CD14-positive monocyte (primary cell): Measurements from ENCODE around the gene SH3RF3. TPM values are rescaled to one million over a fixed set of nuclear protein-coding genes. Genes with fewer than 3 reads are reported as not detected.

Experiments
- DNase-seq, 3 donors: peaks; one replicate each; pipeline ENCODE4 v3.0.0-alpha.2; 2011 to 2022
- H2AFZ ChIP-seq: 2 replicates; pipeline ENCODE4 v1.6.0; 2012; ENCODE audit warnings: mild to moderate bottlenecking, low read depth, low read length, inconsistent platforms; ENCODE audit not compliant: insufficient read depth, poor library complexity, severe bottlenecking
- H3K27ac ChIP-seq, 2 donors: 1 replicate in 1 of 2; 2 replicates in 1 of 2; pipeline ENCODE4 v1.5.1; 2012 to 2013; ENCODE audit warnings: low read length in 2 of 2, control low read depth in 1 of 2, inconsistent platforms in 1 of 2, low read depth in 1 of 2, mild to moderate bottlenecking in 1 of 2
- H3K27me3 ChIP-seq, 2 donors: one replicate each; pipeline versions ENCODE4 v1.6.0 to v1.6.1; 2011 to 2013; ENCODE audit warnings: low read length in 2 of 2; ENCODE audit not compliant: control insufficient read depth in 2 of 2, insufficient read depth in 2 of 2
- H3K36me3 ChIP-seq, 2 donors: replicated peaks in 1 of 2; 1 replicate in 1 of 2; 2 replicates in 1 of 2; pipeline versions ENCODE4 v1.5.1 to v1.6.1; 2012 to 2013; ENCODE audit warnings: low read length in 2 of 2, control low read depth in 1 of 2, inconsistent platforms in 1 of 2, mild to moderate bottlenecking in 1 of 2; ENCODE audit not compliant: insufficient read depth in 2 of 2, control insufficient read depth in 1 of 2
- H3K4me1 ChIP-seq, 2 donors: 1 replicate in 1 of 2; 2 replicates in 1 of 2; pipeline versions ENCODE4 v1.5.1 to v1.6.1; 2012 to 2013; ENCODE audit warnings: low read length in 2 of 2, control low read depth in 1 of 2, inconsistent platforms in 1 of 2, mild to moderate bottlenecking in 1 of 2, moderate library complexity in 1 of 2; ENCODE audit not compliant: insufficient read depth in 2 of 2, control insufficient read depth in 1 of 2
- H3K4me2 ChIP-seq: replicated peaks from 2 replicates; pipeline ENCODE3; 2012; ENCODE audit warnings: low read length, moderate library complexity, mild to moderate bottlenecking; ENCODE audit not compliant: poor library complexity, severe bottlenecking; ENCODE audit errors: extremely low read depth
- H3K4me3 ChIP-seq, 3 experiments: fragments of 200-600 bp in 1 of 3; sonication (generic) in 1 of 3; replicated peaks in 1 of 3; 1 replicate in 2 of 3; 2 replicates in 1 of 3; pipeline ENCODE4 v1.5.1; 2011 to 2013; ENCODE audit warnings: low read length in 3 of 3, mild to moderate bottlenecking in 3 of 3, control low read depth in 2 of 3, low read depth in 2 of 3, inconsistent platforms in 1 of 3, moderate library complexity in 1 of 3
- H3K79me2 ChIP-seq: 2 replicates; pipeline ENCODE4 v1.6.0; 2012; ENCODE audit warnings: mild to moderate bottlenecking, control low read depth, inconsistent platforms, low read length, moderate library complexity; ENCODE audit not compliant: insufficient read depth
- H3K9ac ChIP-seq: 2 replicates; pipeline ENCODE4 v1.6.0; 2017; ENCODE audit warnings: low read length, mild to moderate bottlenecking; ENCODE audit not compliant: insufficient read depth, poor library complexity, severe bottlenecking
- H3K9me3 ChIP-seq, 2 donors: replicated peaks in 1 of 2; 1 replicate in 1 of 2; 2 replicates in 1 of 2; pipeline versions ENCODE4 v1.5.1 to v1.6.1; 2012 to 2013; ENCODE audit warnings: low read length in 2 of 2, control low read depth in 1 of 2; ENCODE audit not compliant: control insufficient read depth in 1 of 2, insufficient read depth in 1 of 2
- H4K20me1 ChIP-seq: 2 replicates; pipeline ENCODE4 v1.6.0; 2012; ENCODE audit warnings: mild to moderate bottlenecking, low read length, control low read depth, moderate library complexity; ENCODE audit not compliant: insufficient read depth
- H3K27ac Mint-ChIP-seq, 7 donors: one replicate each; pipeline ENCODE4 v1.8.0; 2020; ENCODE audit warnings: mild to moderate bottlenecking in 7 of 7, mixed read lengths in 7 of 7, moderate library complexity in 6 of 7, inconsistent platforms in 2 of 7
- H3K27me3 Mint-ChIP-seq, 3 donors: one replicate each; pipeline ENCODE4 v1.8.0; 2021 to 2022; ENCODE audit warnings: low read depth in 3 of 3, mild to moderate bottlenecking in 3 of 3, mixed read lengths in 3 of 3, moderate library complexity in 3 of 3, inconsistent platforms in 1 of 3
- H3K36me3 Mint-ChIP-seq, 2 donors: one replicate each; pipeline ENCODE4 v1.8.0; 2020; ENCODE audit warnings: mixed read lengths in 2 of 2, inconsistent platforms in 1 of 2, mild to moderate bottlenecking in 1 of 2
- H3K4me1 Mint-ChIP-seq: one replicate; pipeline ENCODE4 v1.8.0; 2020; ENCODE audit warnings: mild to moderate bottlenecking, mixed read lengths
- H3K4me3 Mint-ChIP-seq, 2 donors: one replicate each; pipeline ENCODE4 v1.8.0; 2020; ENCODE audit warnings: mild to moderate bottlenecking in 2 of 2, mixed read lengths in 2 of 2, moderate library complexity in 1 of 2
- H3K9me3 Mint-ChIP-seq, 7 donors: one replicate each; pipeline ENCODE4 v1.8.0; 2020 to 2022; ENCODE audit warnings: mixed read lengths in 7 of 7, mild to moderate bottlenecking in 6 of 7, moderate library complexity in 6 of 7, inconsistent platforms in 2 of 7
- WGBS: methylation state at CpG from one replicate; pipeline ENCODE4 v1.1.5; 2013; ENCODE audit warnings: missing lambda C conversion rate; ENCODE audit not compliant: insufficient coverage; 5-methylcytosine and 5-hydroxymethylcytosine counted together
- intact Hi-C, 2 donors: fragments of 100-400 bp; cut with micrococcal nuclease; formaldehyde crosslinking; loops; one replicate each; pipeline versions ENCODE4 v1.15.0 to v1.15.1; 2023
- polyA plus RNA-seq, 3 donors: library from polyadenylated mRNA; depleted of rRNA in 1 of 3; unstranded in 2 of 3; stranded (reverse) in 1 of 3; fragments of 300-500 nt in 2 of 3; fragments of >200 nt in 1 of 3; fragmentation: Illumina TruSeq in 2 of 3; gene quantifications; 1 replicate in 2 of 3; 2 replicates in 1 of 3; pipeline ENCODE4 v1.2.3, GENCODE V29; 2012 to 2021
- TF ChIP-seq, protein P1 (sequence below): fragments of 200-600 bp; IDR thresholded peaks from one replicate; pipeline ENCODE4 v1.8.0; 2022; ENCODE audit warnings: antibody characterized with exemption, mild to moderate bottlenecking

The SH3RF3 gene
- polyA plus RNA-seq, 3 donors = 0.25 to 0.75 (median 0.34) TPM

DNA sequence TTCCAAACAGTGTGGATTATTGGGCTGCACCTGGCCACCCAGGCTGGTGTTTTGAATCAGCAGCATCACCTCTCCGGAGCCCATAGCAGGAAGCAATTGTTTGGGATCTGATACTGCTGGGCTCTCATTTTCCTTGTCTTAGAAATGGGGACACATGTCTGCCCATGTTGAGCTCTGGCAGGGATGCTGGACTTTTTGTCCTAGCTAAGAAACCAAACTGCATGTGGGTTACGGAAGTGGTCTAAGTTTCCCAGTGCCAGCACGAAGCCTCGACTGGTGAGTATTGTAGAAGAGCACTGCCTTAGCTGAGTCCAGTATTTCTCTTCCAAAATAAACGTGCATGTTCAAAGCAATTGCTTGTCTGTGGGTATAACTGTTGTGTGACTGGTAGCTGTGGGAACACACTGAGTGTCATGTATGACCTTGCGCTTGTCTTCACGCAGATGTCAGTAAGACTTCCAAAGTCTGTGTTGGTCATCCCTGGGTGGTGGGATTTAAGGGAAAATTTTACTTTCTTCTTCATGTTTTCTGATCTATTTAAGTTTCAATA, 43.6 kb downstream of the SH3RF3 start:
- H3K4me1 ChIP-seq = no peaks in the 10 kb centered on the region
- no peak overlapping the region for H3K9ac ChIP-seq
- Mint-ChIP-seq H3K4me1 (no peaks in the 10 kb centered on the region), H3K36me3 (no peaks in the 10 kb centered on the region), H3K9me3 (peaks cover 5 to 18% (median 14%) of the 10 kb centered on the region in 7 donors), H3K27me3 (peaks cover 5 to 22% (median 20%) of the 10 kb centered on the region in 3 donors), H3K4me3 (no peak overlapping the region), H3K27ac (peak overlapping the region in 2 of 7 donors; percentile 32 to 39)
- H3K27me3 ChIP-seq = no peaks in the 10 kb centered on the region
- no peak overlapping the region for H3K27ac ChIP-seq
- WGBS = 100% methylated on average over 6 of the region's 7 CpGs
- H3K4me3 ChIP-seq = no peak overlapping the region
- no peak for DNase-seq
- intact Hi-C loops = no loop called here
- H3K36me3 ChIP-seq = no peaks in the 10 kb centered on the region
- TF ChIP-seq, protein P1, sequence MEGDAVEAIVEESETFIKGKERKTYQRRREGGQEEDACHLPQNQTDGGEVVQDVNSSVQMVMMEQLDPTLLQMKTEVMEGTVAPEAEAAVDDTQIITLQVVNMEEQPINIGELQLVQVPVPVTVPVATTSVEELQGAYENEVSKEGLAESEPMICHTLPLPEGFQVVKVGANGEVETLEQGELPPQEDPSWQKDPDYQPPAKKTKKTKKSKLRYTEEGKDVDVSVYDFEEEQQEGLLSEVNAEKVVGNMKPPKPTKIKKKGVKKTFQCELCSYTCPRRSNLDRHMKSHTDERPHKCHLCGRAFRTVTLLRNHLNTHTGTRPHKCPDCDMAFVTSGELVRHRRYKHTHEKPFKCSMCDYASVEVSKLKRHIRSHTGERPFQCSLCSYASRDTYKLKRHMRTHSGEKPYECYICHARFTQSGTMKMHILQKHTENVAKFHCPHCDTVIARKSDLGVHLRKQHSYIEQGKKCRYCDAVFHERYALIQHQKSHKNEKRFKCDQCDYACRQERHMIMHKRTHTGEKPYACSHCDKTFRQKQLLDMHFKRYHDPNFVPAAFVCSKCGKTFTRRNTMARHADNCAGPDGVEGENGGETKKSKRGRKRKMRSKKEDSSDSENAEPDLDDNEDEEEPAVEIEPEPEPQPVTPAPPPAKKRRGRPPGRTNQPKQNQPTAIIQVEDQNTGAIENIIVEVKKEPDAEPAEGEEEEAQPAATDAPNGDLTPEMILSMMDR = no peak
- H4K20me1 ChIP-seq = no peaks in the 10 kb centered on the region
- peaks cover 8% of the 10 kb centered on the region in 2 donors for H3K9me3 ChIP-seq
- H2AFZ ChIP-seq = no peak overlapping the region
- no peaks in the 10 kb centered on the region for H3K79me2 ChIP-seq
- no peak overlapping the region for H3K4me2 ChIP-seq

DNA sequence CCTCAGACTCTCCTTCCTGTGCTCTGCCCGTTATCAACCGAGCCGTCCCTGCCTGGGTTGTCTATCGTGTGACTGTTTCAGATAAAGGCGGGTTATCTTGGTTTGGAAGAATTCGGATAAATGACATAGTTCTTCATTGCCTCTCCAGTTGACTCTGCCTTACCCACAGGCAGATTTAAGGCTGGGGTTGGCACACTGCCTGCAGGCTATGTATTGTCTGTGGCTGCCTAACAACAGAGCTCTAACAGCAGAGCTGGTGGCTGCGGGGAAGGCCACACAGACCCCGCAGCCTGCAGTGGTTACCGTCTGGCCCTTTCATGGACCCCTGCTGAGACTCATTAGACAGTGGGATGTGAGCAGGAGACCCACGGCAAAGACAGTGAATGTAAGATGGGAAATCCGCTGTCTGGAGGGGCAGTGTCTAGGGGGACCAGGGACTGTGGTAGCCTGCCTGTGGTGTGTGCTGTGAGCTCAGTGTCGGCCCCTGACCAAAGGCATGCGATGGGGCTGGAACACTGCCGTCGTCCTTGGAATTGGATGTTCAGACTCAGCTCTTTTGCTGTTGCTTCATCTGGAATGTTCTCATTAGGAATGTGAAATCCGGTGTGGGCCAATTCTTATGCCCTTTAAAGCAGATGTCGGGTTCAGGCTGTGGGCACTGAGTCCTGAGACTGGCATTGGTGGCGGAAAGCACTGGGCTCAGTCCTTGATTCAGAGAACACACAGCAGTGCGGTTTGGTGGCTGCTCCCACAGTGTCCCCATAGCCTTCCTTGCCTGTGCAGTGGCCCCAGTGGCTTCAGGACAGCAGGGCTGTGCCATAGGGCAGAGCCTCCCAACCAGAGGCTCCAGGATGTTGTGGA, 44.5 kb downstream of the SH3RF3 start:
- no peak overlapping the region for H3K27ac ChIP-seq
- no peak overlapping the region for H3K27ac Mint-ChIP-seq
- H3K27me3 ChIP-seq = no peaks in the 10 kb centered on the region
- H3K4me1 Mint-ChIP-seq = no peaks in the 10 kb centered on the region
- no peak overlapping the region for H3K9ac ChIP-seq
- H3K9me3 Mint-ChIP-seq = peaks cover 5 to 18% (median 14%) of the 10 kb centered on the region in 7 donors
- H3K9me3 ChIP-seq = peaks cover 6 to 8% of the 10 kb centered on the region in 2 donors
- intact Hi-C loops = no loop called here
- H3K4me3 ChIP-seq = no peak overlapping the region
- no peak overlapping the region for H2AFZ ChIP-seq
- H3K4me2 ChIP-seq = no peak overlapping the region
- no peaks in the 10 kb centered on the region for H3K36me3 Mint-ChIP-seq
- H4K20me1 ChIP-seq = no peaks in the 10 kb centered on the region
- no peaks in the 10 kb centered on the region for H3K79me2 ChIP-seq
- peaks cover 5 to 21% (median 20%) of the 10 kb centered on the region in 3 donors for H3K27me3 Mint-ChIP-seq
- WGBS = 98% methylated on average over 17 of the region's 19 CpGs
- H3K36me3 ChIP-seq = no peaks in the 10 kb centered on the region
- DNase-seq = no peak
- no peak overlapping the region for H3K4me3 Mint-ChIP-seq
- TF ChIP-seq, protein P1 = no peak
- H3K4me1 ChIP-seq = no peaks in the 10 kb centered on the region
